K562 (cell line): ENCODE measurements around the gene AFF1. TPM values are rescaled to one million over a fixed set of nuclear protein-coding genes. Genes with fewer than 3 reads are reported as not detected.

ENCODE experiments used
- ATF4 ChIP-seq: fragments of 450-650 bp; formaldehyde crosslinking; IDR thresholded peaks from 2 replicates; pipeline ENCODE4 v1.4.0; 2022; ENCODE audit warnings: mild to moderate bottlenecking, moderate library complexity
- BCOR ChIP-seq: fragments of 450-650 bp; IDR thresholded peaks from 2 replicates; pipeline ENCODE4 v1.6.1; 2016
- JUNB ChIP-seq: fragments of 450-650 bp; formaldehyde crosslinking; conservative IDR thresholded peaks from 2 replicates; pipeline ENCODE4 v1.4.0; 2020; ENCODE audit warnings: mild to moderate bottlenecking
- LCOR ChIP-seq: sonication (generic); formaldehyde crosslinking; IDR thresholded peaks from 2 replicates; pipeline ENCODE4 v1.8.0; 2022; ENCODE audit warnings: mild to moderate bottlenecking, missing genetic modification reagents
- MECOM ChIP-seq: fragments of 250-450 bp; sonication (Bioruptor Pico); IDR thresholded peaks from 2 replicates; pipeline ENCODE4 v1.8.0; 2022; ENCODE audit warnings: inconsistent platforms
- MTA3 ChIP-seq: fragments of 450-650 bp; formaldehyde crosslinking; IDR thresholded peaks from 2 replicates; pipeline ENCODE4 v1.6.1; 2017; ENCODE audit warnings: mild to moderate bottlenecking, borderline replicate concordance
- PTRF ChIP-seq: fragments of 450-650 bp; IDR thresholded peaks from 2 replicates; pipeline ENCODE4 v1.6.1; 2016; ENCODE audit warnings: mild to moderate bottlenecking, missing genetic modification characterization, missing compliant biosample characterization
- PURB ChIP-seq: sonication (generic); formaldehyde crosslinking; IDR thresholded peaks from 2 replicates; pipeline ENCODE4 v1.9.0; 2021; ENCODE audit warnings: low read depth, mild to moderate bottlenecking, missing genetic modification reagents
- RCOR1 ChIP-seq, 2 experiments: IDR thresholded peaks; 2 replicates each; pipeline ENCODE4 v1.6.1; 2012; ENCODE audit warnings: low read depth in 2 of 2, low read length in 2 of 2, borderline replicate concordance in 1 of 2, improper control_type of control experiment in 1 of 2
- SMARCA5 ChIP-seq: fragments of 450-650 bp; IDR thresholded peaks from 2 replicates; pipeline ENCODE4 v1.6.1; 2016
- TAF9B ChIP-seq: fragments of 450-650 bp; IDR thresholded peaks from 2 replicates; pipeline ENCODE4 v1.6.1; 2018; ENCODE audit warnings: mild to moderate bottlenecking; ENCODE audit not compliant: partially characterized antibody
- TSC22D4 ChIP-seq: fragments of 450-650 bp; IDR thresholded peaks from 2 replicates; pipeline ENCODE4 v1.6.1; 2016; ENCODE audit warnings: missing genetic modification characterization, missing biosample characterization, control low read depth
- ZBTB8A ChIP-seq: fragments of 450-650 bp; IDR thresholded peaks from 2 replicates; pipeline ENCODE4 v1.6.1; 2018; ENCODE audit warnings: mild to moderate bottlenecking, moderate library complexity; ENCODE audit not compliant: partially characterized antibody
- ZNF280B ChIP-seq: fragments of 250-450 bp; sonication (Bioruptor Pico); IDR thresholded peaks from 2 replicates; pipeline ENCODE4 v1.5.1; 2021; ENCODE audit warnings: mild to moderate bottlenecking
- ZNF311 ChIP-seq: fragments of 250-450 bp; sonication (Bioruptor Pico); IDR thresholded peaks from 2 replicates; pipeline ENCODE4 v1.4.0; 2020; ENCODE audit warnings: mild to moderate bottlenecking, moderate library complexity
- ZNF431 ChIP-seq: sonication (generic); formaldehyde crosslinking; IDR thresholded peaks from 2 replicates; pipeline ENCODE4 v1.8.0; 2022; ENCODE audit warnings: mild to moderate bottlenecking, missing genetic modification reagents
- ZNF551 ChIP-seq: fragments of 250-450 bp; sonication (Bioruptor Pico); IDR thresholded peaks from 2 replicates; pipeline ENCODE4 v1.5.0; 2021; ENCODE audit warnings: mild to moderate bottlenecking, moderate library complexity
- ZNF583 ChIP-seq: fragments of 250-450 bp; sonication (Bioruptor Pico); IDR thresholded peaks from 2 replicates; pipeline ENCODE4 v1.4.0; 2020
- polyA plus RNA-seq, 8 experiments: library from polyadenylated mRNA; depleted of rRNA in 4 of 8; stranded (reverse) in 5 of 8; unstranded in 3 of 8; fragments of >200 nt; fragmentation: Nextera tagmentation in 2 of 8; fragmentation: Illumina TruSeq in 1 of 8; extraction: Ambion mirVana in 2 of 8; extraction: Trizol in 1 of 8; gene quantifications; 2 replicates each; pipeline versions ENCODE4 v1.2.1 to v1.2.3, GENCODE V29; 2011 to 2014; ENCODE audit warnings: inconsistent platforms in 1 of 8, missing spikeins in 1 of 8
- total RNA-seq, 7 experiments: library from RNA; depleted of rRNA in 6 of 7; stranded (reverse); fragments of >200 nt in 6 of 7; fragmentation: Illumina TruSeq in 2 of 7; extraction: Trizol in 2 of 7; gene quantifications; 2 replicates each; pipeline versions ENCODE4 v1.2.1 to v1.2.3, GENCODE V29; 2011 to 2021; ENCODE audit warnings: low replicate concordance in 1 of 7
- TF ChIP-seq, protein P1 (sequence below): sonication (generic); formaldehyde crosslinking; IDR thresholded peaks from 2 replicates; pipeline ENCODE4 v1.9.0; 2022; ENCODE audit warnings: mild to moderate bottlenecking, missing genetic modification reagents
- TF ChIP-seq, protein P2 (sequence below): fragments of 150-350 bp; conservative IDR thresholded peaks from 2 replicates; pipeline ENCODE4 v1.6.1; 2014; ENCODE audit warnings: low read length
- TF ChIP-seq, protein P3 (sequence below): sonication (generic); formaldehyde crosslinking; IDR thresholded peaks from 2 replicates; pipeline ENCODE4 v1.8.0; 2022; ENCODE audit warnings: mild to moderate bottlenecking, missing genetic modification reagents

Gene AFF1
- total and polyA plus RNA-seq, 9 of the 15 experiments (the other 6 are each of a cell fraction or from before 2014, with no cell fraction given), result 4.1 to 47.5 (median 17.2) TPM

DNA sequence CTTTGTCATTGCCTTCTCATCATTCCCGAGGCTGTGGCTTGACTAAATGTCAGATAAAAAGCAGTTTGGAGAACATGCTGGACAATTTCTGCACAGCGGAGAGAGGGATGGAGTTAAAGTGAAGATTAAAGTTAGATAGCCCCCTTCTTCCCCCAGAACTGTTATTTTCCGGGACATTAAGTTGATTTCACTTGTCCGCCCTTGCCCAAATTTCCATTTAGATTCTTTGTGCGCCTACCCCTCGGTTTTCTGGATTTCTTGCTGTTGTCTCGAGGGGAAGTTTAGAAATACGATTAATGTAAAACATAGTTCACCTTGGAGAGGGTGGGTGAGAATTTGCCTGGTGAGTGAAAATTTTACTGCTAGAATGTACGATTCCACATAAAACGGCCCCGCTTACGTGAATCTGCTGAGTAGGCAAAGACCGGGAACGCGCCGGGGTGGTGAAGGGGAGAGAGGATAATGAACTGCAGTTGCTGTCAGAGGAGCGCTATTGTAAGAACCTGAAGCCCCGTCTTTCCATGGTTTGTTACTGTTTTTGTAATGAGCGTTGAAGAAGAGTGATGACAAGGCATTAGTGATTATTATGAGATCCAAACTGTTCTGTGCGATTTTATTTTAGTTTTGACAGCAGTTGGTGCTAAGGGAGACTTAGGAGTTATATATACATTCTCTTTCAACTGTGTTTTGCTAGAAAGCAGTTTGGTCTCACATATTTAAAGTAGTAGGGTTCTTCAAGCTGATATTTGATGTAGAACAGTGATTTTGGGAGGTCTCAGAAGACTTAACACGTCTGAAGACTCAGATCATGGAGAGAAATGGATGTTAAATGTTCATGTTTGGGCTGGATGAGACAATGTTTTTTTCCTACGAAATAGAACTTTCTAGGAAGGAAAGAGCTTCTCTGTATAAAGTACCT, 73.0 kb downstream of the AFF1 start (continued):
- TF ChIP-seq, protein P1, sequence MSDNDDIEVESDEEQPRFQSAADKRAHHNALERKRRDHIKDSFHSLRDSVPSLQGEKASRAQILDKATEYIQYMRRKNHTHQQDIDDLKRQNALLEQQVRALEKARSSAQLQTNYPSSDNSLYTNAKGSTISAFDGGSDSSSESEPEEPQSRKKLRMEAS (CRISPR knock-in tag), result no peak
- TF ChIP-seq ZBTB8A, result no peak
- no peak for TF ChIP-seq ZNF311
- TF ChIP-seq ZNF583 (CRISPR knock-in tag), result no peak
- no peak for TF ChIP-seq ZNF280B (CRISPR knock-in tag)
- TF ChIP-seq SMARCA5, result 0 out of 2 replicates have a peak, but pooled peaks have one; percentile 4
- TF ChIP-seq ZNF551 (CRISPR knock-in tag), result no peak
- TF ChIP-seq MECOM (CRISPR knock-in tag), result no peak
- no peak for TF ChIP-seq PURB (CRISPR knock-in tag)
- TF ChIP-seq RCOR1 (IDR thresholded peaks at IDR 0.05; ENCODE audit: borderline replicate concordance in 1 of 2, low read depth in 2 of 2, low read length in 2 of 2), result no peak
- TF ChIP-seq PTRF (tag), result no peak
- no peak for TF ChIP-seq LCOR (CRISPR knock-in tag)
- TF ChIP-seq TAF9B, result no peak
- TF ChIP-seq ATF4 (CRISPR knock-in tag), result no peak
- TF ChIP-seq, protein P2, sequence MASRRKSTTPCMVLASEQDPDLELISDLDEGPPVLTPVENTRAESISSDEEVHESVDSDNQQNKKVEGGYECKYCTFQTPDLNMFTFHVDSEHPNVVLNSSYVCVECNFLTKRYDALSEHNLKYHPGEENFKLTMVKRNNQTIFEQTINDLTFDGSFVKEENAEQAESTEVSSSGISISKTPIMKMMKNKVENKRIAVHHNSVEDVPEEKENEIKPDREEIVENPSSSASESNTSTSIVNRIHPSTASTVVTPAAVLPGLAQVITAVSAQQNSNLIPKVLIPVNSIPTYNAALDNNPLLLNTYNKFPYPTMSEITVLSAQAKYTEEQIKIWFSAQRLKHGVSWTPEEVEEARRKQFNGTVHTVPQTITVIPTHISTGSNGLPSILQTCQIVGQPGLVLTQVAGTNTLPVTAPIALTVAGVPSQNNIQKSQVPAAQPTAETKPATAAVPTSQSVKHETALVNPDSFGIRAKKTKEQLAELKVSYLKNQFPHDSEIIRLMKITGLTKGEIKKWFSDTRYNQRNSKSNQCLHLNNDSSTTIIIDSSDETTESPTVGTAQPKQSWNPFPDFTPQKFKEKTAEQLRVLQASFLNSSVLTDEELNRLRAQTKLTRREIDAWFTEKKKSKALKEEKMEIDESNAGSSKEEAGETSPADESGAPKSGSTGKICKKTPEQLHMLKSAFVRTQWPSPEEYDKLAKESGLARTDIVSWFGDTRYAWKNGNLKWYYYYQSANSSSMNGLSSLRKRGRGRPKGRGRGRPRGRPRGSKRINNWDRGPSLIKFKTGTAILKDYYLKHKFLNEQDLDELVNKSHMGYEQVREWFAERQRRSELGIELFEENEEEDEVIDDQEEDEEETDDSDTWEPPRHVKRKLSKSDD, result no peak
- TF ChIP-seq BCOR, result no peak
- no peak for TF ChIP-seq TSC22D4 (tag)
- TF ChIP-seq, protein P3, sequence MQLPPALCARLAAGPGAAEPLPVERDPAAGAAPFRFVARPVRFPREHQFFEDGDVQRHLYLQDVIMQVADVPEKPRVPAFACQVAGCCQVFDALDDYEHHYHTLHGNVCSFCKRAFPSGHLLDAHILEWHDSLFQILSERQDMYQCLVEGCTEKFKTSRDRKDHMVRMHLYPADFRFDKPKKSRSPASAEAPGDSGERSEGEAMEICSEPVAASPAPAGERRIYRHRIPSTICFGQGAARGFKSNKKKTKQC (CRISPR knock-in tag), result peak; percentile 5; the same call in 1 of the 2 replicates
- no peak for TF ChIP-seq ZNF431 (CRISPR knock-in tag)
- TF ChIP-seq MTA3, result no peak
- TF ChIP-seq JUNB (CRISPR knock-in tag), result no peak
